Testis (tissue), 3 donors: ENCODE data around the gene KCNJ15. TPM values are rescaled to one million over a fixed set of nuclear protein-coding genes. Genes with fewer than 3 reads are reported as not detected.
"Not testable (repeated sequence)": the region's sequence is repeated elsewhere in the genome, so short reads cannot be mapped to it uniquely, and the experiment has no call there.

Source experiments
- DNase-seq: peaks from one replicate; pipeline ENCODE4 v3.0.0-alpha.2; 2019
- H3K27ac ChIP-seq, 2 donors: fragments of 200-600 bp; sonication (generic); one replicate each; pipeline ENCODE4 v1.5.1; 2019
- H3K27me3 ChIP-seq: fragments of 200-600 bp; sonication (generic); one replicate; pipeline ENCODE4 v1.5.1; 2019
- H3K36me3 ChIP-seq: fragments of 200-600 bp; sonication (generic); one replicate; pipeline ENCODE4 v1.5.1; 2017; ENCODE audit warnings: low read depth; ENCODE audit errors: missing control alignments
- H3K4me1 ChIP-seq: fragments of 200-600 bp; sonication (generic); one replicate; pipeline ENCODE4 v1.5.1; 2019
- H3K4me3 ChIP-seq, 2 donors: fragments of 200-600 bp; sonication (generic); one replicate each; pipeline ENCODE4 v1.5.1; 2017 to 2019
- H3K9me3 ChIP-seq: fragments of 200-600 bp; sonication (generic); one replicate; pipeline ENCODE4 v1.5.1; 2017
- POLR2A ChIP-seq: fragments of 450-650 bp; IDR thresholded peaks from one replicate; pipeline ENCODE4 v1.6.1; 2017; ENCODE audit warnings: antibody characterized with exemption, mild to moderate bottlenecking, moderate library complexity
- WGBS, 2 donors: methylation state at CpG; one replicate each; pipeline ENCODE4 v1.1.5; 2018; 5-methylcytosine and 5-hydroxymethylcytosine counted together
- intact Hi-C: fragments of 100-400 bp; cut with DNase I; formaldehyde crosslinking; loops from one replicate; pipeline ENCODE4 v1.15.1; 2023; ENCODE audit warnings: low total_unique reads
- polyA plus RNA-seq: library from polyadenylated mRNA; stranded (reverse); fragments of 350-450 nt; fragmentation: Illumina TruSeq; extraction: RNeasy Lipid Tissue Mini Kit (QIAGEN cat#74804); gene quantifications from one replicate; pipeline ENCODE4 v1.2.3, GENCODE V29; 2014; ENCODE audit warnings: low read depth, low replicate concordance; ENCODE audit not compliant: insufficient read depth
- total RNA-seq, 2 donors: library from RNA; depleted of rRNA; stranded (reverse); fragments of >200 nt; gene quantifications; one replicate each; pipeline ENCODE4 v1.2.3, GENCODE V29; 2016
- TF ChIP-seq, protein P1 (sequence below), 3 experiments: fragments of 450-650 bp in 2 of 3; fragments of 200-600 bp in 1 of 3; sonication (generic) in 1 of 3; IDR thresholded peaks; one replicate each; pipeline ENCODE4 v1.5.1; 2016 to 2019; ENCODE audit warnings: antibody characterized with exemption in 3 of 3, mild to moderate bottlenecking in 2 of 3, moderate library complexity in 1 of 3

KCNJ15 gene
- total and polyA plus RNA-seq, 3 donors from 2014 or later: 4.9 to 13.0 (median 6.4) TPM

DNA sequence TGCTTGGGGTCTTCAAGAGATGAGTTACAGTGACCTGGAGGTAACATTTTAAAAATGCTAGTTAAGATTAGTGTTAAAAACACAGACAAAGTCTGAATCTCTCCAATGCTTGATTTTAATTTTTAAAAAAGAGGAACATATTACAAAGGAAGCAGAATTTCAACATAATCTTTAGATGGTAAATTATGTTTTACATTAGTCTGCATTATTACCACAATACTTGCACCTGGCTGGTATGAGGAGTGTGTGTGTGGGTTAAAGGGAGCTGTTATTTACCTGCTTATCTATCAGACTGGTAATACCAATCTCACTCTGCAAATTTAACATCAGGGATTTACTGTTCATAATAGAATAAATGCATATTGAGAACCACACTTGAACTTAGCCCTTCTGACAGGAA, 10.3 kb upstream of the KCNJ15 start:
- H3K27ac ChIP-seq: no peak overlapping the region
- no peaks in the 10 kb centered on the region for H3K36me3 ChIP-seq
- no peak overlapping the region for H3K4me3 ChIP-seq
- no peaks in the 10 kb centered on the region for H3K27me3 ChIP-seq
- no peaks in the 10 kb centered on the region for H3K9me3 ChIP-seq
- no peak for TF ChIP-seq POLR2A
- TF ChIP-seq, protein P1, sequence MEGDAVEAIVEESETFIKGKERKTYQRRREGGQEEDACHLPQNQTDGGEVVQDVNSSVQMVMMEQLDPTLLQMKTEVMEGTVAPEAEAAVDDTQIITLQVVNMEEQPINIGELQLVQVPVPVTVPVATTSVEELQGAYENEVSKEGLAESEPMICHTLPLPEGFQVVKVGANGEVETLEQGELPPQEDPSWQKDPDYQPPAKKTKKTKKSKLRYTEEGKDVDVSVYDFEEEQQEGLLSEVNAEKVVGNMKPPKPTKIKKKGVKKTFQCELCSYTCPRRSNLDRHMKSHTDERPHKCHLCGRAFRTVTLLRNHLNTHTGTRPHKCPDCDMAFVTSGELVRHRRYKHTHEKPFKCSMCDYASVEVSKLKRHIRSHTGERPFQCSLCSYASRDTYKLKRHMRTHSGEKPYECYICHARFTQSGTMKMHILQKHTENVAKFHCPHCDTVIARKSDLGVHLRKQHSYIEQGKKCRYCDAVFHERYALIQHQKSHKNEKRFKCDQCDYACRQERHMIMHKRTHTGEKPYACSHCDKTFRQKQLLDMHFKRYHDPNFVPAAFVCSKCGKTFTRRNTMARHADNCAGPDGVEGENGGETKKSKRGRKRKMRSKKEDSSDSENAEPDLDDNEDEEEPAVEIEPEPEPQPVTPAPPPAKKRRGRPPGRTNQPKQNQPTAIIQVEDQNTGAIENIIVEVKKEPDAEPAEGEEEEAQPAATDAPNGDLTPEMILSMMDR (IDR thresholded peaks at IDR 0.05): no peak
- peaks cover 2% of the 10 kb centered on the region for H3K4me1 ChIP-seq
- DNase-seq: no peak
- intact Hi-C loops: no loop called here

DNA sequence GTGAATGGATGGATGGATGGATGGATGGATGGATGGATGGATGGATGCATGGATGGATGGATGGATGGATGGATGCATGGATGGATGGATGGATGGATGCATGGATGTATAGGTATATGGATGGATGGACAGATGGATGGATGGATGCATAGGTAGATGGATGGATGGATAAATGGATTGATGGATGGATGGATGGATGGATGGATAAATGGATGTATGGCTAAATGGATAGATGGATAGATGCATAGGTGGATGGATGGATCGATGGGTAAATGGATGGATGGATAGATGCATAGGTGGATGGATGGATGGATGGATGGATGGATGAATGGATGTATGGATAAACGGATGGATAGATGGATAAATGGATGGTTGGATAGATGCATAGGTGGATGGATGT, 9.7 kb upstream of the KCNJ15 start:
- H3K27me3 ChIP-seq, H3K4me3 ChIP-seq, H3K36me3 ChIP-seq, DNase-seq, H3K9me3 ChIP-seq, intact Hi-C loops, H3K4me1 ChIP-seq, H3K27ac ChIP-seq: not testable (repeated sequence)
- 84 to 85% methylated on average over 2 of the region's 2 CpGs for WGBS, 2 donors

DNA sequence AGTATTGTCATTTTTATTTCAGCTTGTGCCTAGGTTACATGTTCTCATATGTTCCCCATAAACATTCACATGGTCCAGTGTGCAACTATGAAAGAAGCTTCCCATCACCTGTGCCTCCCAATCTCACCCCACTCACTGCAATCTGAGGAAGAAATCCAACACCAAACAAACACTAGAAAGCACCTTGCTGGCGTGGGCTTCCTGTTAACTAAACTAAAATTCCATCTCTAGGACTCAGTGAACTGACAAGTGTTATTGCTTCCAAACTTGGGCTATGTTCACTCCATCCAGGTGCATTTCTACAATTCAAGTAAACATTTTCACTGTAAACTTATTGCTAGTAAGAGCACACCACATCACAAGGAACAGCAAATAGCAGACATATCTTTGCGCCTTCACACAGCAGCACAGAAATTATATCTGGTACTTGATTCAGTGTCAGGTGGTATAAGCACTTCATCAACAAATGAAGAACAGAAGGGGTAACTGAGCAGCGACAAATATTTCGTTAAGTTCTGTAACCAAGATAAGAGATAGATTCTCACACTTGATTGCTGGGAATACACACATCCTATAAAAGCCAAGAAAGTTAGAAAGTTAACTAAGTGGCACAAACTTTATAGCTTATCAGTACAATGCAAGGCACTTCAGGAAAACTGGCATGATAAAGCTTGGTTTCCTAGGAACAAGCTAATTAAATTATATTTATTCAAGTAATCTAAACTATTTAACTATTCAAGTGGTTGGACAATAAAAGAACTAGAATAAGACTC, 8.9 kb upstream of the KCNJ15 start:
- TF ChIP-seq POLR2A: no peak
- TF ChIP-seq, protein P1 (IDR thresholded peaks at IDR 0.05): no peak
- Histone ChIP-seq H3K4me3 (no peak overlapping the region), H3K27ac (no peak overlapping the region), H3K4me1 (peaks cover 2% of the 10 kb centered on the region), H3K27me3 (no peaks in the 10 kb centered on the region), H3K9me3 (no peaks in the 10 kb centered on the region), H3K36me3 (no peaks in the 10 kb centered on the region)
- intact Hi-C loops: no loop called here
- DNase-seq: no peak
- 86 to 94% methylated on average over 4 of the region's 4 CpGs for WGBS, 2 donors

DNA sequence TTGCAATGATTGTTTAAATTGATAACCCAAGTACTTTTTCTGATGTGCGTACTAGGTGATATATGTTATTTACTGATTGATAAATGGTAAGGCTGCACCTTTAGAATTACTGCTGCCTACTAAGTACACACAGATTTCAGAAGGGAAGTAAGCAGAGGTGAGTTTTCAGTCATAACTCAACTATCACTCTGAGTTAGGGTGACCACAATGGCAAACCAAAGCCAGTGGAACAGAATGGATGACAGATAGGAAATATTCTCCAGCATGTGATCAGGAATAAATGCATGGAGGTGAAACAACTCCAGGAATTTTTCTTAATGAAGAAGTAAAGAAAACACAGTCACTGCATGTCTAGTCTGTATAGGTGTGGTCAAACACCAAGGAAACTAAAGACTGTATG, 7.5 kb upstream of the KCNJ15 start:
- no peak for TF ChIP-seq POLR2A
- TF ChIP-seq, protein P1 (IDR thresholded peaks at IDR 0.05): no peak
- no peak for DNase-seq
- H3K9me3 ChIP-seq: no peaks in the 10 kb centered on the region
- WGBS, 2 donors: 96 to 100% methylated on average over 1 of the region's 1 CpG
- intact Hi-C loops: no loop called here
- H3K4me3 ChIP-seq: no peak overlapping the region
- H3K36me3 ChIP-seq: no peaks in the 10 kb centered on the region
- no peaks in the 10 kb centered on the region for H3K27me3 ChIP-seq
- no peak overlapping the region for H3K27ac ChIP-seq
- peaks cover 2% of the 10 kb centered on the region for H3K4me1 ChIP-seq

DNA sequence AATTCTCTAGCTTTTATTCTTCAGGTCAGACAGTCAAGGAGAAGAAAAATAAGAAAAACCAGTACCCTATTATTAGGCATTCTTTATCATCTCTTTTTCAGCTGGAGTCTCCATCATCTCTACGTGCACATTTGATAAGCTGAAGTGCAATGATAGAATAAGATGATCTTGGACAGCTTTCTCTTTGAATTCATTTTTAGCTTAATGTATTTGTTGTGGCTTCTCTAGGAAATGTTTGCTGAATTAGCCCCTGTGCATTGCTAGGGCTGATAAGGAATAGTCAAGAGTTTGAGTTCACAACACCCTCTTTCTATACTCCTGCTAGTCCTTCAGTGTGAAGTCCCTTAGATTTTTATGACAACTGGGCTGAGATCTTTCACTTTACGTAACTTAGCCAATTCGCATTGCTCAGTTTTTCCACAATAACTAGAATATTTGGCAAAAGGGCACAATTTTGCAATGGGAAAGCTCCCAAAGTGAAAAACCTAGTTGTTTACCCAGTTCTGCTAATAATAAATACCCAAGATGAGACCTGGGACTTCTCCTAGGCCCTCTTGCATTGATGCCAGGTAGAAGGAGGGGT, 7.0 kb upstream of the KCNJ15 start:
- Histone ChIP-seq H3K27ac (no peak overlapping the region), H3K4me3 (no peak overlapping the region), H3K27me3 (no peaks in the 10 kb centered on the region), H3K4me1 (peaks cover 2% of the 10 kb centered on the region), H3K9me3 (no peaks in the 10 kb centered on the region), H3K36me3 (no peaks in the 10 kb centered on the region)
- DNase-seq: no peak
- 60 to 63% methylated on average over 3 of the region's 3 CpGs for WGBS, 2 donors
- intact Hi-C loops: no loop called here
- TF ChIP-seq, protein P1 (IDR thresholded peaks at IDR 0.05): no peak
- TF ChIP-seq POLR2A: no peak
